WI38 (cell line): ENCODE results near the gene KRTAP10-8.
"Not testable (repeated sequence)": the region's sequence is repeated elsewhere in the genome, so short reads cannot be mapped to it uniquely, and the experiment has no call there.

Experiments used
- H3K4me3 ChIP-seq: 2 replicates; pipeline ENCODE4 v1.5.1; 2011; ENCODE audit warnings: low read depth, mild to moderate bottlenecking, control low read depth, low read length
- CTCF ChIP-seq: IDR thresholded peaks from 2 replicates; pipeline ENCODE4 v1.5.1; 2012; ENCODE audit warnings: low read depth, mild to moderate bottlenecking, control low read depth, low read length

Gene KRTAP10-8

GRCh38 chr21:44603109-44603875, 8.6 kb upstream of the KRTAP10-8 start:
- no peak overlapping the region for H3K4me3 ChIP-seq
- no peak for TF ChIP-seq CTCF

GRCh38 chr21:44603911-44604310, 8.0 kb upstream of the KRTAP10-8 start:
- H3K4me3 ChIP-seq: no peak overlapping the region
- no peak for TF ChIP-seq CTCF

- no peak overlapping the region for H3K4me3 ChIP-seq
- TF ChIP-seq CTCF: no peak
These were observed 5.4 kb upstream of the KRTAP10-8 start for GRCh38 chr21:44606495-44606894.

GRCh38 chr21:44609193-44609592, 2.7 kb upstream of the KRTAP10-8 start:
- no peak overlapping the region for H3K4me3 ChIP-seq
- TF ChIP-seq CTCF: no peak

GRCh38 chr21:44610157-44610843, 1.6 kb upstream of the KRTAP10-8 start:
- H3K4me3 ChIP-seq: not testable (repeated sequence)

- H3K4me3 ChIP-seq: no peak overlapping the region
- TF ChIP-seq CTCF: no peak
These were observed 328 bp upstream of the KRTAP10-8 start for GRCh38 chr21:44611551-44611950.

- no peak for TF ChIP-seq CTCF
- H3K4me3 ChIP-seq: no peak overlapping the region
These were observed 870 bp downstream of the KRTAP10-8 start for GRCh38 chr21:44612669-44613229.
